Choroid plexus epithelial cell (primary cell): ENCODE results near the gene G6PC2.
A peak's percentile ranks its signal among the peaks of the same experiment; 100 is the strongest.
"Not testable (repeated sequence)": the region's sequence is repeated elsewhere in the genome, so short reads cannot be mapped to it uniquely, and the experiment has no call there.

Source experiments
- DNase-seq: peaks from one replicate; pipeline ENCODE4 v3.0.0-alpha.2; 2010; ENCODE audit warnings: low read depth
- H3K4me3 ChIP-seq: 2 replicates; pipeline ENCODE4 v1.5.1; 2011; ENCODE audit warnings: low read depth, mild to moderate bottlenecking, control low read depth, low read length, moderate library complexity
- TF ChIP-seq, protein P1 (sequence below): conservative IDR thresholded peaks from 2 replicates; pipeline ENCODE4 v1.5.1; 2011; ENCODE audit warnings: low read depth, mild to moderate bottlenecking, control low read depth, inconsistent platforms, low read length, moderate library complexity

G6PC2 gene

DNA sequence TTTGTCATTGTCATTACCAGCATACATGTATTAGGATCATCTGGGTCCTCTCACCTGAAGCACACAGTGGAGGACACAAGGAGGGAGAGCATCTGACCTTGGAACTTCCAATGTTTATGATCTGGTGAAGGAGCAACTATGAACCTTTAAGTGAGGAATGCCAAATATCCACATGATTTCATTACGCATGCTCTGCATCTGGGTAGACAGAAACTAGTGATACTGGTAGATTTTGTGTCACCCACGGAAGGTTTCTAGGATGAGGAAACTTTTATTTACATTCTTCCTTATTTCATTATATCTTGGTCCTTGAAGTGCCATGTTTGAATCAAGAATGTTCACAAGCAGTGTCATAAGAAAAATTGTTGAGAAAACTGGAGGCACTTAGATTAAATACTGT lies 42.9 kb upstream of the G6PC2 start:
- DNase-seq: peak; percentile 24
- H3K4me3 ChIP-seq: no peak overlapping the region
- TF ChIP-seq, protein P1, sequence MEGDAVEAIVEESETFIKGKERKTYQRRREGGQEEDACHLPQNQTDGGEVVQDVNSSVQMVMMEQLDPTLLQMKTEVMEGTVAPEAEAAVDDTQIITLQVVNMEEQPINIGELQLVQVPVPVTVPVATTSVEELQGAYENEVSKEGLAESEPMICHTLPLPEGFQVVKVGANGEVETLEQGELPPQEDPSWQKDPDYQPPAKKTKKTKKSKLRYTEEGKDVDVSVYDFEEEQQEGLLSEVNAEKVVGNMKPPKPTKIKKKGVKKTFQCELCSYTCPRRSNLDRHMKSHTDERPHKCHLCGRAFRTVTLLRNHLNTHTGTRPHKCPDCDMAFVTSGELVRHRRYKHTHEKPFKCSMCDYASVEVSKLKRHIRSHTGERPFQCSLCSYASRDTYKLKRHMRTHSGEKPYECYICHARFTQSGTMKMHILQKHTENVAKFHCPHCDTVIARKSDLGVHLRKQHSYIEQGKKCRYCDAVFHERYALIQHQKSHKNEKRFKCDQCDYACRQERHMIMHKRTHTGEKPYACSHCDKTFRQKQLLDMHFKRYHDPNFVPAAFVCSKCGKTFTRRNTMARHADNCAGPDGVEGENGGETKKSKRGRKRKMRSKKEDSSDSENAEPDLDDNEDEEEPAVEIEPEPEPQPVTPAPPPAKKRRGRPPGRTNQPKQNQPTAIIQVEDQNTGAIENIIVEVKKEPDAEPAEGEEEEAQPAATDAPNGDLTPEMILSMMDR: no peak

DNA sequence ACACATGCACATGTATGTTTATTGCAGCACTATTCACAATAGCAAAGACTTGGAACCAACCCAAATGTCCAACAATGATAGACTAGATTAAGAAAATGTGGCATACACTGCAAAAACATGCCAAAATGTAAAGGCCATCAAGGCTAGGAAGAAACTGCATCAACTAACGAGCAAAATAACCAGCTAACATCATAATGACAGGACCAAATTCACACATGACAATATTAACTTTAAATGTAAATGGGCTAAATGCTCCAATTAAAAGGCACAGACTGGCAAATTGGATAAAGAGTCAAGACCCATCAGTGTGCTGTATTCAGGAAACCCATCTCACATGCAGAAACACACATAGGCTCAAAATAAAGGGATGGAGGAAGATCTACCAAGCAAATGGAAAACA lies 33.9 kb upstream of the G6PC2 start:
- not testable (repeated sequence) for H3K4me3 ChIP-seq, DNase-seq

DNA sequence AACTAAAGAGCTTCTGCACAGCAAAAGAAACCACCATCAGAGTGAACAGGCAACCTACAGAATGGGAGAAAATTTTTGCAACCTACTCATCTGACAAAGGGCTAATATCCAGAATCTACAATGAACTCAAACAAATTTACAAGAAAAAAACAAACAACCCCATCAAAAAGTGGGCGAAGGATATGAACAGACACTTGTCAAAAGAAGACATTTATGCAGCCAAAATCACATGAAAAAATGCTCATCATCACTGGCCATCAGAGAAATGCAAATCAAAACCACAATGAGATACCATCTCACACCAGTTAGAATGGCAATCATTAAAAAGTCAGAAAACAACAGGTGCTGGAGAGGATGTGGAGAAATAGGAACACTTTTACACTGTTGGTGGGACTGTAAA lies 30.7 kb upstream of the G6PC2 start:
- not testable (repeated sequence) for H3K4me3 ChIP-seq, DNase-seq

DNA sequence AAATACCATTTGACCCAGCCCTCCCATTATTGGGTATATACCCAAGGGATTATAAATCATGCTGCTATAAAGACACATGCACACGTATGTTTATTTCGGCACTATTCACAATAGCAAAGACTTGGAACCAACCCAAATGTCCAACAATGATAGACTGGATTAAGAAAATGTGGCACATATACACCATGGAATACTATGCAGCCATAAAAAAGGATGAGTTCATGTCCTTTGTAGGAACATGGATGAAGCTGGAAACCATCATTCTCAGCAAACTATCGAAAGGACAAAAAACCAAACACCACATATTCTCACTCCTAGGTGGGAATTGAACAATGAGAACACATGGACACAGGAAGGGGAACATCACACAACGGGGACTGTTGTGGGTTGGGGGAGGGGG lies 30.3 kb upstream of the G6PC2 start:
- not testable (repeated sequence) for H3K4me3 ChIP-seq, DNase-seq

DNA sequence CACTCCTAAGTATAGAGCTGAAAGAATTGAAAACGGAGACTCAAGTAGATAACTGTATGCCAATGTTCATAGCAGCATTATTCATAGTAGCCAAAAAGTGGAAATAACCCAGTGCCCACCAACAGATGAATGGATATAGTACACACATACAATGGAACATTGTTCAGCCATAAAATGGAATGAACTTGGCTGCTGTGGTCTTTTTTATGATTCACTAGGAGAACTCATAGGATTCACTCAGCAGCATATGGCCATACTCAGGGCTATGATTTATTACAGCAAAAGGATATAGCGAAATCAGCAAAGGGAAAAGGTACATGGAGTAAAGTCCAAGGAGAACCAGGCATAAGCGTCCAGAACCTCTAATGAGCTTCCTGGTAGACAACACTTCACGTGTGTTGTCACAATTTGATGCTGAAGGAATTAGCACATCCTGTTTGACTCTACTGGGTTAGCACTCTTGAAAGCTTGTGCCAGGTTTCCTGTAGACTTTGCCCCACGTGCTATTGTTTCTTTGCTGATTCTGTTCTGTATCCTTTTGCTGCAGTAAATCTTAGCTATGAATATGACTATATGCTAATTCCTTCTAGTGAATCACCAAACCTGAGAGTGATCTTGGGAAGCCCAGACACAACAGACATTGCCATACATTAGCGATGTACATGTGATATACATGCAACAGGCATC lies 26.6 kb upstream of the G6PC2 start:
- DNase-seq: no peak
- TF ChIP-seq, protein P1: no peak
- no peak overlapping the region for H3K4me3 ChIP-seq

DNA sequence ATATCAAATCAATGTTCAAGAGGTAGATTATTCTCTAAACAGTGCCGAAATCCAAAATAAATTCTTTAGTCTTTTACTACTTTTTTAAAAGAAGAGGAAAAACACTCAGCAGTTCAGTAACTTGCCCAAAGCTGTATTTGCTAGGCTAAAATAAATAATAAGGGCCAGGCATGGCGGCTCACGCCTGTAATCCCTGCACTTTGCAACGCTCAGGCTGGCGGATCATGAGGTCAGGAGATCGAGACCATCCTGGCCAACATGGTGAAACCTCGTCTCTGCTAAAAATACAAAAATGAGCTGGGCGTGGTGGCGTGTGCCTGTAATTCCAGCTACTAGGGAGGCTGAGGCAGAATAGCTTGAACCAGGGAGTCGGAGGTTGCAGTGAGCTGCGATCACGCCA lies 18.9 kb upstream of the G6PC2 start:
- DNase-seq, H3K4me3 ChIP-seq: not testable (repeated sequence)

DNA sequence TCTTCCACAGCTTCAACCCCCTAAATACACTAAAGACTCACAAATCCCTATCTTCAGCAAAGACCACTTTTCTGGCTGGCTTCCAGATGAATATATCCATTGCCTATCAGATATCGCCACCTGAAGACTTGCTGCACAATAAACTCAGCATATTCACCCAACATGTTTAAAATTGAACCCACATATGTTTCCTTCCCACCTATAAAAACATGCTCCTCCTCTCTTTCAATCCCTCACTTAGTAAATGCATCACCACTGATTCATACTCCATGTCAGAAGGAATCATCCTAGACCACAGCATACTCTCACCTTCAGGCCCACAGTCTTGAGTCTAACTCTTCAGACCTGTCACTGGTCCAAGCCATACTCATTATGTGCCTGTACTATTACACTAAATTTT lies 16.1 kb upstream of the G6PC2 start:
- TF ChIP-seq, protein P1: no peak

DNA sequence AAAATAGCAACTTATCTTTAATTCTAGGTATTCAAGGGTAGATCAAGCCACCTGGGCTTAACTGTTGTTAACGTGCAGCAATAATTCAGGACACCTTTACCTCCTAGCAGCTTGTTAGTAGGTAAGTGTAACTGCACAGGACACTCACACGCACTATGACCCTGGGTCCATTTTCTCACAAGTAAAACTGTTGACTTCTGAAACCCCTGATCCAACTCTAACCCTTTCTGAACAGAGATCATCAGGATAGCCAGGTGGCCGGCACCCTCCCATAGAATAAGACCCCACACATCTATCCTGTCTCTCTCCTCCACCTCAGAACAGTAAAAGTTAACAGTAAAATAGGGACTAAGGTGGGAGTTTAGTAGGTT lies 11.5 kb upstream of the G6PC2 start:
- TF ChIP-seq, protein P1: no peak
- DNase-seq: no peak
- peak overlapping the region; percentile 85 for H3K4me3 ChIP-seq

More for the DNA sequence above, 16.1 kb upstream of the G6PC2 start:
- DNase-seq: peak; percentile 16
- no peak overlapping the region for H3K4me3 ChIP-seq

DNA sequence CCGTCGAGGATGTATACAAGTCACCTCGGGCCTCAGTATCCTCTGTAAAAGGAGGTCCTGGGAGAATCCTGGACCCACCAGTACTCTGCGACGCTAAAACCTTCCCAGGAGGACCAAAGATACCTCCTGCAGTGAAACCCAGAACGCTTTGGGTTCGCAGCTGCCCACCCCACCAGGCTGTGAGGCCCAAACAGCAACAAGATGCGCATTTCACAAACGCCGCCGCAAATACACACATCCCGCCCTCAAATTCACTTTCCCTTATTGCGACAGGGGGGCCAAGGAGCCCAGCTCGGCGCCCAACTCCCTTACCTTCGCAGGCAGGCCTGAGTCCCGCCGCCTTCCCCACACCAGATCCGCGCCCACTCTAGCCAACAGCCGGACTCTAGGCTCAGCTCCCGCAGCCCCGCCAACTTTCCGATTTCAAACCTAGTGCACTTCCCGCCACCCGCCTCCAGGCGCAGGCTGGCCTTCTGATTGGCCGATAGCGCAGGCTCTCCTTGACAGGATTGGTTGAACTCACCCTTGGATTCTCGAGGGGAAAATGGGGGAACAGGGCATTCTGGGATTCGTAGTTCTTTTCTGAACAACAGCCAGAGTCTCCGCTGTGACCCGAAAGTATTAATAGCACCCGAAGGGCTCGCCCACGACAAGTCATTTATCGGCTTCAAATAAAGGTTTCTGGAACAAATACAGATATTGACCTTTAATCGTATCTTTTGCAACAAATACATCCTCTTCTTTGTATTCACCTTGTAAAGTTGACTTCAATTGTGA lies 10.9 kb upstream of the G6PC2 start, which contains the start of gene SPC25:
Gene SPC25, minus strand, starts transcription at position 425 of the 777 bp plus-strand sequence. CDS start 911 bp downstream, outside the sequence.
- peak within 1 kb of the TSS; percentile 85 for H3K4me3 ChIP-seq
- TF ChIP-seq, protein P1: no peak
- peak; percentile 92 for DNase-seq
